H1 (cell line): ENCODE measurements around the gene PDE3A. TPM values are rescaled to one million over a fixed set of nuclear protein-coding genes. Genes with fewer than 3 reads are reported as not detected.

Experiments used
- CTCF ChIA-PET: fragments of 300-600 bp; sonication (Branson Sonifier 250); formaldehyde crosslinking; loops from one replicate; lab custom pipeline; 2021; ENCODE audit not compliant: partially characterized antibody; lab: Charles Lee
- POLR2A ChIA-PET: fragments of 300-600 bp; sonication (Branson Sonifier 250); formaldehyde crosslinking; loops from one replicate; lab custom pipeline; 2021; ENCODE audit warnings: inconsistent platforms; ENCODE audit not compliant: partially characterized antibody; lab: Charles Lee
- DNase-seq, 2 experiments: peaks; one replicate each; pipeline versions ENCODE4 v3.0.0 to v3.0.0-alpha.2; 2010 to 2022; ENCODE audit warnings: low spot score in 2 of 2, low read depth in 1 of 2, mixed read lengths in 1 of 2
- FAIRE-seq: peaks from 2 replicates; lab custom pipeline; 2011; peaks lifted over from hg19 to GRCh38; lab: Jason Lieb, UNC
- H2AFZ ChIP-seq: 2 replicates; pipeline ENCODE4 v1.8.1; 2012; ENCODE audit warnings: low read length, inconsistent platforms
- H2AK5ac ChIP-seq: 2 replicates; pipeline ENCODE4 v1.6.1; 2013; ENCODE audit warnings: low read depth, low read length
- H2BK120ac ChIP-seq: replicated peaks from 2 replicates; pipeline ENCODE3; 2013; ENCODE audit warnings: low read depth, low read length, inconsistent platforms
- H2BK12ac ChIP-seq: 2 replicates; pipeline ENCODE4 v1.6.1; 2013; ENCODE audit warnings: low read depth, low read length
- H2BK15ac ChIP-seq: 2 replicates; pipeline ENCODE4 v1.6.1; 2013; ENCODE audit warnings: low read length
- H2BK20ac ChIP-seq: 2 replicates; pipeline ENCODE4 v1.6.1; 2013; ENCODE audit warnings: low read length
- H2BK5ac ChIP-seq: 2 replicates; pipeline ENCODE4 v1.6.1; 2013; ENCODE audit warnings: low read depth, low read length
- H3K14ac ChIP-seq: 2 replicates; pipeline ENCODE4 v1.6.1; 2013; ENCODE audit warnings: inconsistent platforms; ENCODE audit not compliant: insufficient read length
- H3K18ac ChIP-seq: 2 replicates; pipeline ENCODE4 v1.6.1; 2013; ENCODE audit warnings: low read length; ENCODE audit errors: extremely low read depth
- H3K23ac ChIP-seq: 2 replicates; pipeline ENCODE4 v1.6.1; 2013; ENCODE audit warnings: inconsistent platforms; ENCODE audit not compliant: insufficient read length
- H3K23me2 ChIP-seq: 2 replicates; pipeline ENCODE4 v1.6.1; 2013; ENCODE audit warnings: low read depth, low read length
- H3K27ac ChIP-seq: 2 replicates; pipeline ENCODE4 v1.6.1; 2011; ENCODE audit warnings: low read depth, low read length, inconsistent platforms
- H3K27me3 ChIP-seq, 4 experiments: replicated peaks in 1 of 4; 1 replicate in 1 of 4; 2 replicates in 3 of 4; pipeline versions ENCODE4 v1.6.1 to v1.8.1; 2011 to 2013; ENCODE audit warnings: low read length in 3 of 4, mild to moderate bottlenecking in 3 of 4, inconsistent platforms in 2 of 4, mixed read lengths in 2 of 4, moderate library complexity in 1 of 4; ENCODE audit not compliant: control insufficient read depth in 3 of 4, insufficient read depth in 3 of 4; ENCODE audit errors: extremely low read depth in 1 of 4
- H3K36me3 ChIP-seq, 4 experiments: 2 replicates each; pipeline versions ENCODE4 v1.6.1 to v1.8.1; 2011 to 2013; ENCODE audit warnings: mild to moderate bottlenecking in 4 of 4, low read length in 3 of 4, moderate library complexity in 2 of 4, control low read depth in 1 of 4, inconsistent platforms in 1 of 4; ENCODE audit not compliant: insufficient read depth in 4 of 4, control insufficient read depth in 2 of 4
- H3K4ac ChIP-seq: replicated peaks from 2 replicates; pipeline ENCODE3; 2013; ENCODE audit warnings: low read length, low read depth, mixed read lengths, inconsistent platforms; ENCODE audit not compliant: insufficient read length
- H3K4me1 ChIP-seq, 4 experiments: replicated peaks in 1 of 4; 1 replicate in 1 of 4; 2 replicates in 3 of 4; pipeline versions ENCODE4 v1.6.1 to v1.8.1; 2011 to 2013; ENCODE audit warnings: low read length in 3 of 4, inconsistent platforms in 2 of 4, mixed read lengths in 1 of 4; ENCODE audit not compliant: insufficient read depth in 4 of 4, control insufficient read depth in 3 of 4
- H3K4me2 ChIP-seq, 2 experiments: 2 replicates each; pipeline versions ENCODE4 v1.6.1 to v1.8.1; 2011 to 2013; ENCODE audit warnings: low read depth in 2 of 2, low read length in 2 of 2, control low read depth in 1 of 2, inconsistent platforms in 1 of 2, mild to moderate bottlenecking in 1 of 2; ENCODE audit not compliant: insufficient read depth in 1 of 2
- H3K4me3 ChIP-seq, 4 experiments: fragments of 200-600, 300-600 bp in 1 of 4; sonication (generic), shearing (Covaris generic), sonication (Bioruptor Twin) in 1 of 4; 2 replicates each; pipeline versions ENCODE4 v1.5.1 to v1.8.1; 2011 to 2016; ENCODE audit warnings: low read length in 4 of 4, low read depth in 3 of 4, control low read depth in 2 of 4, inconsistent platforms in 2 of 4, mild to moderate bottlenecking in 2 of 4, mixed read lengths in 1 of 4, moderate library complexity in 1 of 4; ENCODE audit not compliant: insufficient read depth in 2 of 4; ENCODE audit errors: extremely low read depth in 1 of 4
- H3K56ac ChIP-seq: replicated peaks from 2 replicates; pipeline ENCODE3; 2013; ENCODE audit warnings: low read depth, mild to moderate bottlenecking, mixed read lengths, low read length, inconsistent platforms; ENCODE audit not compliant: insufficient read length
- H3K79me1 ChIP-seq: 2 replicates; pipeline ENCODE4 v1.6.1; 2013; ENCODE audit warnings: low read depth, low read length, control low read depth
- H3K79me2 ChIP-seq, 2 experiments: 2 replicates each; pipeline versions ENCODE4 v1.6.1 to v1.8.1; 2012 to 2013; ENCODE audit warnings: low read length in 2 of 2, mild to moderate bottlenecking in 2 of 2, inconsistent platforms in 1 of 2; ENCODE audit not compliant: insufficient read depth in 2 of 2, control insufficient read depth in 1 of 2
- H3K9ac ChIP-seq, 4 experiments: replicated peaks in 1 of 4; 1 replicate in 1 of 4; 2 replicates in 3 of 4; pipeline versions ENCODE4 v1.6.1 to v1.8.1; 2011 to 2013; ENCODE audit warnings: low read depth in 3 of 4, low read length in 3 of 4, control low read depth in 2 of 4, mild to moderate bottlenecking in 2 of 4, moderate library complexity in 2 of 4, inconsistent platforms in 1 of 4; ENCODE audit errors: extremely low read depth in 1 of 4
- H3K9me3 ChIP-seq, 2 experiments: 2 replicates each; pipeline versions ENCODE4 v1.6.1 to v1.8.1; 2012 to 2013; ENCODE audit warnings: mild to moderate bottlenecking in 2 of 2, moderate library complexity in 2 of 2, control low read depth in 1 of 2, inconsistent platforms in 1 of 2, low read depth in 1 of 2, low read length in 1 of 2, mixed read lengths in 1 of 2; ENCODE audit not compliant: insufficient read depth in 2 of 2
- H4K20me1 ChIP-seq, 2 experiments: replicated peaks in 1 of 2; 2 replicates each; pipeline versions ENCODE3 to v1.8.1; 2011 to 2013; ENCODE audit warnings: inconsistent platforms in 2 of 2, low read length in 2 of 2, mild to moderate bottlenecking in 1 of 2; ENCODE audit not compliant: insufficient read depth in 2 of 2, control insufficient read depth in 1 of 2
- H4K5ac ChIP-seq: 2 replicates; pipeline ENCODE4 v1.6.1; 2013; ENCODE audit warnings: low read length, low read depth, mixed read lengths, inconsistent platforms; ENCODE audit not compliant: insufficient read length
- H4K8ac ChIP-seq: 2 replicates; pipeline ENCODE4 v1.8.0; 2013; ENCODE audit warnings: mild to moderate bottlenecking, moderate library complexity, low read length, inconsistent platforms; ENCODE audit not compliant: insufficient read depth; ENCODE audit errors: extremely low read depth
- H4K91ac ChIP-seq: replicated peaks from 2 replicates; pipeline ENCODE3; 2013; ENCODE audit warnings: low read length, mixed read lengths, inconsistent platforms; ENCODE audit not compliant: insufficient read length
- BRCA1 ChIP-seq: IDR thresholded peaks from 2 replicates; pipeline ENCODE4 v1.6.1; 2012; ENCODE audit warnings: low read depth, low read length, improper control_type of control experiment
- CTBP2 ChIP-seq: IDR thresholded peaks from 2 replicates; pipeline ENCODE4 v1.7.0; 2011; ENCODE audit warnings: borderline replicate concordance, mild to moderate bottlenecking, moderate library complexity, mixed read lengths, low read length; ENCODE audit not compliant: insufficient read depth, insufficient read length
- EP300 ChIP-seq, 2 experiments: IDR thresholded peaks; 1 replicate in 1 of 2; 2 replicates in 1 of 2; pipeline ENCODE4 v1.6.1; 2011 to 2012; ENCODE audit warnings: low read depth in 2 of 2, low read length in 2 of 2, mild to moderate bottlenecking in 2 of 2, borderline replicate concordance in 1 of 2, inconsistent platforms in 1 of 2, moderate library complexity in 1 of 2
- GTF2F1 ChIP-seq: IDR thresholded peaks from 2 replicates; pipeline ENCODE4 v1.6.1; 2012; ENCODE audit warnings: low read depth, low read length, improper control_type of control experiment, borderline replicate concordance
- KDM4A ChIP-seq: IDR thresholded peaks from one replicate; pipeline ENCODE4 v1.7.1; 2012; ENCODE audit warnings: low read depth, mild to moderate bottlenecking, moderate library complexity, low read length, inconsistent platforms; ENCODE audit not compliant: severe bottlenecking
- RAD21 ChIP-seq, 2 experiments: IDR thresholded peaks in 1 of 2; conservative IDR thresholded peaks in 1 of 2; 2 replicates each; pipeline ENCODE4 v1.6.1; 2011; ENCODE audit warnings: low read depth in 2 of 2, low read length in 2 of 2, improper control_type of control experiment in 1 of 2, inconsistent platforms in 1 of 2, mild to moderate bottlenecking in 1 of 2, moderate library complexity in 1 of 2
- RBBP5 ChIP-seq: IDR thresholded peaks from 2 replicates; pipeline ENCODE4 v1.7.1; 2012; ENCODE audit warnings: low read depth, mild to moderate bottlenecking, inconsistent platforms, low read length, moderate library complexity, borderline replicate concordance
- SIN3A ChIP-seq, 2 experiments: IDR thresholded peaks in 1 of 2; conservative IDR thresholded peaks in 1 of 2; 2 replicates each; pipeline ENCODE4 v1.6.1; 2011 to 2012; ENCODE audit warnings: low read length in 2 of 2, improper control_type of control experiment in 1 of 2, low read depth in 1 of 2, mild to moderate bottlenecking in 1 of 2
- SUZ12 ChIP-seq: fragments of 200-600 bp; sonication (generic); IDR thresholded peaks from 2 replicates; pipeline ENCODE4 v1.6.1; 2012; ENCODE audit warnings: mild to moderate bottlenecking, inconsistent platforms, low read length, moderate library complexity, mixed read lengths
- WGBS, 2 experiments: shearing (Covaris generic) in 1 of 2; methylation state at CpG; one replicate each; pipeline versions ENCODE4 v1.1.6 to v1.1.7; 2013 to 2015; ENCODE audit warnings: low lambda C conversion rate in 2 of 2, mixed read lengths in 2 of 2, inconsistent platforms in 1 of 2, low coverage in 1 of 2, missing lambda C conversion rate in 1 of 2; ENCODE audit not compliant: insufficient replicate concordance in 2 of 2, insufficient coverage in 1 of 2, insufficient read length in 1 of 2; ENCODE audit errors: extremely low coverage in 1 of 2, missing lambda C conversion rate in 1 of 2; 5-methylcytosine and 5-hydroxymethylcytosine counted together
- polyA plus RNA-seq, 7 experiments: library from polyadenylated mRNA; depleted of rRNA in 3 of 7; stranded (reverse) in 5 of 7; unstranded in 2 of 7; fragments of >200 nt in 5 of 7; fragments of 200-250 nt in 2 of 7; gene quantifications; 1 replicate in 5 of 7; 2 replicates in 1 of 7; 4 replicates in 1 of 7; pipeline versions ENCODE4 v1.2.1 to v1.2.3, GENCODE V29; 2011 to 2013; ENCODE audit warnings: missing spikeins in 2 of 7, mixed read lengths in 2 of 7
- total RNA-seq: library from RNA; stranded (reverse); fragmentation: NEBNext Ultra II Directional; extraction: Animal tissue kit (Norgen Biotek cat#: 25700); gene quantifications from 2 replicates; pipeline ENCODE4 v1.2.1, GENCODE V29; 2021
- TF ChIP-seq, protein P1 (sequence below): IDR thresholded peaks from 2 replicates; pipeline ENCODE4 v1.6.1; 2011; ENCODE audit warnings: low read length, improper control_type of control experiment

Gene PDE3A
- total and polyA plus RNA-seq, 2 of the 8 experiments (the other 6 are each of a cell fraction or from before 2014, with no cell fraction given): 1.4 to 3.4 TPM

DNA sequence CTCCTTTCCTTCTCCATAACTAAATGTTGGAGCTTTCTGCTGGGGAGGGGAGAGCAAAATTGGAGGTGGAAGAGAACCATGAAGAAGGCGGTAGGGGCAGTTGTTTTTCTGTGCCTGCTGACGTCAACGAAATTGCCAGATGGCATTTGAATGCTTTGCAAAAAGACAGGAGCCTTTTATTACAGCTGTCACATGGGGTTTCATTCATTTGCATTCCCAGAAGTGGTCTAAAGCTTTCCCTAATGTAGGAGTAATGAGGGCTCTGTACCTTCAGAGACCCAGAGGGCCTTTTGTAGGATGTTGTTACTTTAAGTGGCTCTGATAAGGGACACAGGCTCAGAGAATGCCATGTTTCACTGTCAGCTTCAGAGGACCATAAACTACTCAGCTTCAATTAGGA is 219.7 kb downstream of the PDE3A start:
- Histone ChIP-seq H3K27ac (no peak overlapping the region), H3K79me1 (no peaks in the 10 kb centered on the region), H3K4ac (no peak overlapping the region), H3K9ac (no peak overlapping the region), H3K56ac (no peak overlapping the region), H3K14ac (no peak overlapping the region), H4K8ac (no peak overlapping the region), H4K91ac (no peak overlapping the region), H2BK15ac (no peak overlapping the region), H4K5ac (no peak overlapping the region), H3K23ac (no peak overlapping the region), H2AFZ (no peak overlapping the region), H3K27me3 (no peaks in the 10 kb centered on the region), H3K23me2 (no peaks in the 10 kb centered on the region), H3K4me3 (no peak overlapping the region), H3K4me1 (peaks cover 0 to 8% (median 0%) of the 10 kb centered on the region in 4 experiments; a peak in 1 of 7 replicates), H3K9me3 (no peaks in the 10 kb centered on the region), H2BK20ac (no peak overlapping the region), H2AK5ac (no peak overlapping the region), H3K18ac (no peak overlapping the region), H4K20me1 (no peaks in the 10 kb centered on the region), H2BK120ac (no peak overlapping the region), H3K36me3 (no peaks in the 10 kb centered on the region), H3K4me2 (no peak overlapping the region), H2BK5ac (no peak overlapping the region), H2BK12ac (no peak overlapping the region), H3K79me2 (no peaks in the 10 kb centered on the region)
- no peak for DNase-seq
- 81% methylated on average over 3 of the region's 3 CpGs; no CpG with 5 or more reads in 1 of the 2 experiments for WGBS, 2 experiments
- POLR2A ChIA-PET: no interaction called here
- no peak for FAIRE-seq
- CTCF ChIA-PET: interaction anchor here (0.6 to 2.3 kb wide), 6 partner anchors 9 to 1849 kb away, joined by 3 to 14 read pairs (median 3); no protein-coding TSS in a partner anchor
- TF ChIP-seq RBBP5 (no peak), EP300 (IDR thresholded peaks at IDR 0.05; ENCODE audit: borderline replicate concordance in 1 of 2, low read depth in 2 of 2, low read length in 2 of 2) (no peak), CTBP2 (no peak), KDM4A (no peak), GTF2F1 (no peak), SIN3A (conservative IDR thresholded peaks at IDR 0.05 in 1 of 2, IDR thresholded peaks at IDR 0.05 in 1 of 2; ENCODE audit: low read depth in 1 of 2, low read length in 2 of 2) (no peak), SUZ12 (no peak), BRCA1 (no peak), RAD21 (IDR thresholded peaks at IDR 0.05 in 1 of 2, conservative IDR thresholded peaks at IDR 0.05 in 1 of 2; ENCODE audit: low read depth in 2 of 2, low read length in 2 of 2) (no peak)
- TF ChIP-seq, protein P1, sequence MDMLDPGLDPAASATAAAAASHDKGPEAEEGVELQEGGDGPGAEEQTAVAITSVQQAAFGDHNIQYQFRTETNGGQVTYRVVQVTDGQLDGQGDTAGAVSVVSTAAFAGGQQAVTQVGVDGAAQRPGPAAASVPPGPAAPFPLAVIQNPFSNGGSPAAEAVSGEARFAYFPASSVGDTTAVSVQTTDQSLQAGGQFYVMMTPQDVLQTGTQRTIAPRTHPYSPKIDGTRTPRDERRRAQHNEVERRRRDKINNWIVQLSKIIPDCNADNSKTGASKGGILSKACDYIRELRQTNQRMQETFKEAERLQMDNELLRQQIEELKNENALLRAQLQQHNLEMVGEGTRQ: no peak
